Keratinocyte (primary cell): ENCODE results near the gene LRPPRC.

Source experiments
- EZH2 ChIP-seq: IDR thresholded peaks from one replicate; pipeline ENCODE4 v1.6.1; 2012; ENCODE audit warnings: inconsistent platforms, mild to moderate bottlenecking, low read length, moderate library complexity
- TF ChIP-seq, protein P1 (sequence below), 3 experiments: IDR thresholded peaks in 1 of 3; conservative IDR thresholded peaks in 1 of 3; optimal IDR thresholded peaks in 1 of 3; 2 replicates in 2 of 3; 3 replicates in 1 of 3; pipeline versions ENCODE3 to v1.5.1; 2011; ENCODE audit warnings: low read length in 3 of 3, mild to moderate bottlenecking in 3 of 3, moderate library complexity in 2 of 3, control low read depth in 1 of 3, inconsistent platforms in 1 of 3; ENCODE audit not compliant: insufficient read depth in 2 of 3; ENCODE audit errors: extremely low read depth in 1 of 3

GRCh38 chr2:43946685-43947084 lies 49.1 kb downstream of the LRPPRC start:
- TF ChIP-seq, protein P1, sequence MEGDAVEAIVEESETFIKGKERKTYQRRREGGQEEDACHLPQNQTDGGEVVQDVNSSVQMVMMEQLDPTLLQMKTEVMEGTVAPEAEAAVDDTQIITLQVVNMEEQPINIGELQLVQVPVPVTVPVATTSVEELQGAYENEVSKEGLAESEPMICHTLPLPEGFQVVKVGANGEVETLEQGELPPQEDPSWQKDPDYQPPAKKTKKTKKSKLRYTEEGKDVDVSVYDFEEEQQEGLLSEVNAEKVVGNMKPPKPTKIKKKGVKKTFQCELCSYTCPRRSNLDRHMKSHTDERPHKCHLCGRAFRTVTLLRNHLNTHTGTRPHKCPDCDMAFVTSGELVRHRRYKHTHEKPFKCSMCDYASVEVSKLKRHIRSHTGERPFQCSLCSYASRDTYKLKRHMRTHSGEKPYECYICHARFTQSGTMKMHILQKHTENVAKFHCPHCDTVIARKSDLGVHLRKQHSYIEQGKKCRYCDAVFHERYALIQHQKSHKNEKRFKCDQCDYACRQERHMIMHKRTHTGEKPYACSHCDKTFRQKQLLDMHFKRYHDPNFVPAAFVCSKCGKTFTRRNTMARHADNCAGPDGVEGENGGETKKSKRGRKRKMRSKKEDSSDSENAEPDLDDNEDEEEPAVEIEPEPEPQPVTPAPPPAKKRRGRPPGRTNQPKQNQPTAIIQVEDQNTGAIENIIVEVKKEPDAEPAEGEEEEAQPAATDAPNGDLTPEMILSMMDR (optimal IDR thresholded peaks at IDR 0.05 in 1 of 3, IDR thresholded peaks at IDR 0.05 in 1 of 3, conservative IDR thresholded peaks at IDR 0.05 in 1 of 3; ENCODE audit: extremely low read depth in 1 of 3, insufficient read depth in 2 of 3, low read length in 3 of 3): no peak
- TF ChIP-seq EZH2: no peak
